GM12878 (cell line): ENCODE measurements around the gene SIM2. TPM values are rescaled to one million over a fixed set of nuclear protein-coding genes. Genes with fewer than 3 reads are reported as not detected.

Source experiments
- ATAC-seq: fragments of 200-7000 bp; cut with Tn5 transposase; 3 replicates; pipeline ENCODE4 v1.9.1; 2020; ENCODE audit warnings: mild to moderate bottlenecking, moderate library complexity
- BruUV-seq: library from RNA; stranded (reverse); fragments of 400-500 nt; replicated peaks from 2 replicates; lab custom pipeline; 2021; lab: Mats Ljungman, UMichigan
- CTCF ChIA-PET: fragments of 300-600 bp; sonication (Branson Sonifier 250); formaldehyde crosslinking; extraction: SDS; loops from one replicate; lab custom pipeline; 2021; ENCODE audit warnings: inconsistent platforms; lab: Yijun Ruan, JAX
- POLR2A ChIA-PET: fragments of 350-600 bp; formaldehyde crosslinking; extraction: SDS; loops from one replicate; lab custom pipeline; 2021; ENCODE audit warnings: inconsistent platforms; lab: Charles Lee
- RAD21 ChIA-PET: fragments of 300-600 bp; sonication (Branson Sonifier 250); formaldehyde crosslinking; loops from one replicate; lab custom pipeline; 2023; ENCODE audit warnings: antibody characterized with exemption; ENCODE audit not compliant: unreplicated experiment; lab: Charles Lee
- SMC1A ChIA-PET: fragments of 300-600 bp; sonication (Branson Sonifier 250); formaldehyde crosslinking; loops from one replicate; lab custom pipeline; 2023; ENCODE audit not compliant: unreplicated experiment, uncharacterized antibody; lab: Charles Lee
- DNase-seq: peaks from one replicate; pipeline ENCODE4 v3.0.0-alpha.2; 2011; ENCODE audit warnings: low read depth, low spot score
- FAIRE-seq: peaks from 3 replicates; lab custom pipeline; 2011; peaks lifted over from hg19 to GRCh38; lab: Jason Lieb, UNC
- H2AFZ ChIP-seq: 2 replicates; pipeline ENCODE4 v1.6.0; 2011; ENCODE audit warnings: low read depth, low read length, control low read depth; ENCODE audit not compliant: control insufficient read depth
- H3K27ac ChIP-seq: 2 replicates; pipeline ENCODE4 v1.5.1; 2011; ENCODE audit warnings: control low read depth; ENCODE audit not compliant: control insufficient read depth, insufficient read depth
- H3K27me3 ChIP-seq, 2 experiments: replicated peaks in 1 of 2; 2 replicates each; pipeline versions ENCODE4 v1.6.0 to v1.6.1; 2011; ENCODE audit warnings: low read length in 1 of 2; ENCODE audit not compliant: control insufficient read depth in 2 of 2, insufficient read depth in 2 of 2
- H3K36me3 ChIP-seq, 2 experiments: 2 replicates each; pipeline ENCODE4 v1.5.1; 2011; ENCODE audit warnings: low read length in 1 of 2; ENCODE audit not compliant: control insufficient read depth in 2 of 2, insufficient read depth in 2 of 2
- H3K4me1 ChIP-seq: 2 replicates; pipeline ENCODE4 v1.6.1; 2011; ENCODE audit warnings: mild to moderate bottlenecking, low read length, moderate library complexity, mixed read lengths; ENCODE audit not compliant: control insufficient read depth, insufficient read depth
- H3K4me2 ChIP-seq: 2 replicates; pipeline ENCODE4 v1.6.0; 2011; ENCODE audit warnings: control low read depth; ENCODE audit not compliant: control insufficient read depth, insufficient read depth
- H3K4me3 ChIP-seq: fragments of 200-600 bp; sonication (generic); 2 replicates; pipeline ENCODE4 v1.5.1; 2016
- H3K79me2 ChIP-seq: 2 replicates; pipeline ENCODE4 v1.6.0; 2011; ENCODE audit warnings: low read length; ENCODE audit not compliant: control insufficient read depth, insufficient read depth
- H3K9ac ChIP-seq: 2 replicates; pipeline ENCODE4 v1.8.0; 2011; ENCODE audit warnings: low read length, control low read depth, mixed read lengths; ENCODE audit not compliant: control insufficient read depth, insufficient read depth
- H3K9me3 ChIP-seq: replicated peaks from 3 replicates; pipeline ENCODE4 v1.5.1; 2011; ENCODE audit warnings: mild to moderate bottlenecking, low read length; ENCODE audit not compliant: control insufficient read depth, insufficient read depth
- H4K20me1 ChIP-seq: 2 replicates; pipeline ENCODE4 v1.6.0; 2011; ENCODE audit not compliant: control insufficient read depth, insufficient read depth
- CEBPB ChIP-seq, 2 experiments: fragments of 150-350 bp in 1 of 2; IDR thresholded peaks; 2 replicates each; pipeline ENCODE4 v1.6.1; 2012 to 2014; ENCODE audit warnings: low read depth in 2 of 2, low read length in 2 of 2, borderline replicate concordance in 1 of 2, inconsistent platforms in 1 of 2
- CTCF ChIP-seq, 3 experiments: IDR thresholded peaks in 2 of 3; conservative IDR thresholded peaks in 1 of 3; 2 replicates each; pipeline ENCODE4 v1.5.1; 2011; ENCODE audit warnings: low read depth in 3 of 3, low read length in 3 of 3, mild to moderate bottlenecking in 3 of 3, control low read depth in 2 of 3, moderate library complexity in 2 of 3, inconsistent platforms in 1 of 3, mixed read lengths in 1 of 3; ENCODE audit not compliant: control insufficient read depth in 2 of 3, insufficient read depth in 1 of 3; ENCODE audit errors: extremely low read depth in 1 of 3
- IRF5 ChIP-seq: fragments of 450-650 bp; IDR thresholded peaks from 2 replicates; pipeline ENCODE4 v1.6.1; 2017; ENCODE audit warnings: borderline replicate concordance
- LARP7 ChIP-seq: fragments of 450-650 bp; IDR thresholded peaks from 2 replicates; pipeline ENCODE4 v1.6.1; 2017; ENCODE audit warnings: mild to moderate bottlenecking
- MLLT1 ChIP-seq: fragments of 450-650 bp; IDR thresholded peaks from 2 replicates; pipeline ENCODE4 v1.6.1; 2016; ENCODE audit warnings: mild to moderate bottlenecking
- MTA2 ChIP-seq: fragments of 450-650 bp; IDR thresholded peaks from 2 replicates; pipeline ENCODE4 v1.6.1; 2016; ENCODE audit warnings: low read depth, mild to moderate bottlenecking, moderate library complexity
- SMC3 ChIP-seq: IDR thresholded peaks from 2 replicates; pipeline ENCODE4 v1.6.1; 2011; ENCODE audit warnings: low read length, improper control_type of control experiment, borderline replicate concordance
- TBL1XR1 ChIP-seq: IDR thresholded peaks from 2 replicates; pipeline ENCODE4 v1.6.1; 2012; ENCODE audit warnings: low read depth, low read length, improper control_type of control experiment
- TCF7 ChIP-seq: IDR thresholded peaks from 2 replicates; pipeline ENCODE4 v1.6.1; 2014; ENCODE audit warnings: antibody characterized with exemption, borderline replicate concordance
- ZBTB4 ChIP-seq: fragments of 450-650 bp; formaldehyde crosslinking; IDR thresholded peaks from 2 replicates; pipeline ENCODE4 v1.4.0; 2022; ENCODE audit warnings: mild to moderate bottlenecking, moderate library complexity
- ZNF217 ChIP-seq: fragments of 450-650 bp; IDR thresholded peaks from 2 replicates; pipeline ENCODE4 v1.6.1; 2017; ENCODE audit warnings: antibody characterized with exemption, mild to moderate bottlenecking
- WGBS: methylation state at CpG from one replicate; pipeline ENCODE4 v1.1.6; 2016; ENCODE audit warnings: low lambda C conversion rate; ENCODE audit not compliant: insufficient replicate concordance, insufficient coverage; ENCODE audit errors: missing lambda C conversion rate; 5-methylcytosine and 5-hydroxymethylcytosine counted together
- in situ Hi-C: fragments of 300-500 bp; cut with MboI; formaldehyde crosslinking; loops from 9 replicates; pipeline ENCODE4 v1.14.3; 2018; ENCODE audit warnings: mixed read lengths
- intact Hi-C: fragments of 100-400 bp; cut with micrococcal nuclease; formaldehyde crosslinking; loops from one replicate; pipeline ENCODE4 v1.14.2; 2022; ENCODE audit not compliant: unreplicated experiment
- polyA plus RNA-seq, 11 experiments: library from polyadenylated mRNA; depleted of rRNA in 4 of 11; unstranded in 6 of 11; stranded (reverse) in 5 of 11; fragments of >200 nt; fragmentation: Nextera tagmentation in 4 of 11; fragmentation: Illumina TruSeq in 1 of 11; extraction: Ambion mirVana in 4 of 11; extraction: Trizol in 1 of 11; gene quantifications; 1 replicate in 1 of 11; 2 replicates in 10 of 11; pipeline versions ENCODE4 v1.2.1 to v1.2.3, GENCODE V29; 2011 to 2016; ENCODE audit warnings: inconsistent platforms in 2 of 11, missing spikeins in 2 of 11, low read depth in 1 of 11
- total RNA-seq, 4 experiments: library from RNA; depleted of rRNA in 3 of 4; stranded (reverse); fragments of >200 nt in 3 of 4; fragmentation: Illumina TruSeq in 1 of 4; extraction: Trizol in 1 of 4; gene quantifications; 2 replicates each; pipeline versions ENCODE4 v1.2.1 to v1.2.3, GENCODE V29; 2013 to 2021

The SIM2 gene
- total and polyA plus RNA-seq, 10 of the 15 experiments (the other 5 are each of a cell fraction or from before 2014, with no cell fraction given) = 0.02 to 0.15 (median 0.05) TPM; not detected in 7

- WGBS = 38% methylated on average over 10 of the region's 10 CpGs
- Histone ChIP-seq H3K9ac (no peak overlapping the region), H3K4me1 (no peaks in the 10 kb centered on the region), H3K36me3 (no peaks in the 10 kb centered on the region), H3K27me3 (no peaks in the 10 kb centered on the region; a peak in 1 of 4 replicates), H3K4me2 (no peak overlapping the region), H4K20me1 (no peaks in the 10 kb centered on the region), H3K9me3 (no peaks in the 10 kb centered on the region), H2AFZ (no peak overlapping the region), H3K4me3 (no peak overlapping the region), H3K79me2 (no peaks in the 10 kb centered on the region), H3K27ac (no peak overlapping the region)
- DNase-seq = no peak
- CTCF ChIA-PET = no interaction called here
- no peak for FAIRE-seq
- RAD21 ChIA-PET = no interaction called here
- no TSS peak for BruUV-seq
- POLR2A ChIA-PET = no interaction called here
- SMC1A ChIA-PET = no interaction called here
- ATAC-seq = no peak
- in situ Hi-C loops (no loop called here), intact Hi-C loops (no loop called here)
- TF ChIP-seq TCF7 (no peak), CEBPB (IDR thresholded peaks at IDR 0.05; ENCODE audit: borderline replicate concordance in 1 of 2, low read depth in 2 of 2, low read length in 2 of 2) (no peak), IRF5 (no peak), MTA2 (no peak), ZNF217 (no peak), SMC3 (no peak), MLLT1 (no peak), CTCF (IDR thresholded peaks at IDR 0.05 in 2 of 3, conservative IDR thresholded peaks at IDR 0.05 in 1 of 3; ENCODE audit: control insufficient read depth in 2 of 3, extremely low read depth in 1 of 3, insufficient read depth in 1 of 3, low read depth in 3 of 3, low read length in 3 of 3) (no peak), ZBTB4 (CRISPR knock-in tag) (no peak), LARP7 (no peak), TBL1XR1 (no peak)
Measured at GRCh38 chr21:36654796-36655325, 44.1 kb upstream of the SIM2 start.
